ENCODE data around the gene SYNE4.

DNA sequence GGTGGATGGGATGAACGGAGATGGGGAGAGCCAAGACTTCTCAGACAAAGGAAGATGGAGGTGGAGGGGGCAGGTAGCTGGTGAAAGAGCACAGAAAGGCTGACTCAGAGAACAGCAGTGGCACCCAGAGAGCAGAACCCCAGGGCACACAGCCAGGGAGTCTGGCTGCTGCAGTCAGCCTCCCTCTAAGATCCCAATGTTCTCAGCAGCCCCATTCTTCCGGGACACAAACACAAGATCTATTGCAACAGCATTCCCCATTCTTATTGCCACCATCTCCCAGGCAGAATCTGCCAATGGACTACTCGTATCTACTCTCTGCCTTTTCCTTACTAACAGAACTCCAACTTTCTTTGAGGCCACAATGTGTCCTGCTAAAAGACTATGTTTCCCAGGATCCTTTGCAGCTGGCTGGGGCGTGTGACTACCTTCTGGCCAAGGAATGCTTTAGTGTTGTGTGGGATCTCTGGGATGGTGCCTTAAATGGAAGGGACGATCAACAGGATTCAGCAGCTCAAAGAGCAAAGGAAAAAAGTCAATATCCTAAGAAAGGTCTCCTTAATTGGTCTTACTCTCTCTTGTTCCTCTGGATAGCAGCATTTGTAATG is 37.9 kb upstream of the SYNE4 start:
- TF ChIP-seq, protein P1, sequence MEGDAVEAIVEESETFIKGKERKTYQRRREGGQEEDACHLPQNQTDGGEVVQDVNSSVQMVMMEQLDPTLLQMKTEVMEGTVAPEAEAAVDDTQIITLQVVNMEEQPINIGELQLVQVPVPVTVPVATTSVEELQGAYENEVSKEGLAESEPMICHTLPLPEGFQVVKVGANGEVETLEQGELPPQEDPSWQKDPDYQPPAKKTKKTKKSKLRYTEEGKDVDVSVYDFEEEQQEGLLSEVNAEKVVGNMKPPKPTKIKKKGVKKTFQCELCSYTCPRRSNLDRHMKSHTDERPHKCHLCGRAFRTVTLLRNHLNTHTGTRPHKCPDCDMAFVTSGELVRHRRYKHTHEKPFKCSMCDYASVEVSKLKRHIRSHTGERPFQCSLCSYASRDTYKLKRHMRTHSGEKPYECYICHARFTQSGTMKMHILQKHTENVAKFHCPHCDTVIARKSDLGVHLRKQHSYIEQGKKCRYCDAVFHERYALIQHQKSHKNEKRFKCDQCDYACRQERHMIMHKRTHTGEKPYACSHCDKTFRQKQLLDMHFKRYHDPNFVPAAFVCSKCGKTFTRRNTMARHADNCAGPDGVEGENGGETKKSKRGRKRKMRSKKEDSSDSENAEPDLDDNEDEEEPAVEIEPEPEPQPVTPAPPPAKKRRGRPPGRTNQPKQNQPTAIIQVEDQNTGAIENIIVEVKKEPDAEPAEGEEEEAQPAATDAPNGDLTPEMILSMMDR (IDR thresholded peaks at IDR 0.05) = no peak
- TF ChIP-seq POLR2AphosphoS5 (IDR thresholded peaks at IDR 0.05; ENCODE audit: low read depth, low read length) = no peak
- TF ChIP-seq, protein P2, sequence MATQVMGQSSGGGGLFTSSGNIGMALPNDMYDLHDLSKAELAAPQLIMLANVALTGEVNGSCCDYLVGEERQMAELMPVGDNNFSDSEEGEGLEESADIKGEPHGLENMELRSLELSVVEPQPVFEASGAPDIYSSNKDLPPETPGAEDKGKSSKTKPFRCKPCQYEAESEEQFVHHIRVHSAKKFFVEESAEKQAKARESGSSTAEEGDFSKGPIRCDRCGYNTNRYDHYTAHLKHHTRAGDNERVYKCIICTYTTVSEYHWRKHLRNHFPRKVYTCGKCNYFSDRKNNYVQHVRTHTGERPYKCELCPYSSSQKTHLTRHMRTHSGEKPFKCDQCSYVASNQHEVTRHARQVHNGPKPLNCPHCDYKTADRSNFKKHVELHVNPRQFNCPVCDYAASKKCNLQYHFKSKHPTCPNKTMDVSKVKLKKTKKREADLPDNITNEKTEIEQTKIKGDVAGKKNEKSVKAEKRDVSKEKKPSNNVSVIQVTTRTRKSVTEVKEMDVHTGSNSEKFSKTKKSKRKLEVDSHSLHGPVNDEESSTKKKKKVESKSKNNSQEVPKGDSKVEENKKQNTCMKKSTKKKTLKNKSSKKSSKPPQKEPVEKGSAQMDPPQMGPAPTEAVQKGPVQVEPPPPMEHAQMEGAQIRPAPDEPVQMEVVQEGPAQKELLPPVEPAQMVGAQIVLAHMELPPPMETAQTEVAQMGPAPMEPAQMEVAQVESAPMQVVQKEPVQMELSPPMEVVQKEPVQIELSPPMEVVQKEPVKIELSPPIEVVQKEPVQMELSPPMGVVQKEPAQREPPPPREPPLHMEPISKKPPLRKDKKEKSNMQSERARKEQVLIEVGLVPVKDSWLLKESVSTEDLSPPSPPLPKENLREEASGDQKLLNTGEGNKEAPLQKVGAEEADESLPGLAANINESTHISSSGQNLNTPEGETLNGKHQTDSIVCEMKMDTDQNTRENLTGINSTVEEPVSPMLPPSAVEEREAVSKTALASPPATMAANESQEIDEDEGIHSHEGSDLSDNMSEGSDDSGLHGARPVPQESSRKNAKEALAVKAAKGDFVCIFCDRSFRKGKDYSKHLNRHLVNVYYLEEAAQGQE (IDR thresholded peaks at IDR 0.05; ENCODE audit: insufficient read depth in 1 of 2, low read depth in 2 of 2, low read length in 1 of 2) = no peak

Measured in Panc1 (cell line).